HG02571 (cell line): ENCODE data around the gene CLK2.
A peak's percentile ranks its signal among the peaks of the same experiment; 100 is the strongest.
"Not testable (repeated sequence)": the region's sequence is repeated elsewhere in the genome, so short reads cannot be mapped to it uniquely, and the experiment has no call there.

Source experiments
- ATAC-seq: cut with Tn5 transposase; IDR thresholded peaks from one replicate; pipeline ENCODE4 v1.9.1; 2021; ENCODE audit warnings: mild to moderate bottlenecking, moderate library complexity; ENCODE audit not compliant: unreplicated experiment

CLK2 gene

DNA sequence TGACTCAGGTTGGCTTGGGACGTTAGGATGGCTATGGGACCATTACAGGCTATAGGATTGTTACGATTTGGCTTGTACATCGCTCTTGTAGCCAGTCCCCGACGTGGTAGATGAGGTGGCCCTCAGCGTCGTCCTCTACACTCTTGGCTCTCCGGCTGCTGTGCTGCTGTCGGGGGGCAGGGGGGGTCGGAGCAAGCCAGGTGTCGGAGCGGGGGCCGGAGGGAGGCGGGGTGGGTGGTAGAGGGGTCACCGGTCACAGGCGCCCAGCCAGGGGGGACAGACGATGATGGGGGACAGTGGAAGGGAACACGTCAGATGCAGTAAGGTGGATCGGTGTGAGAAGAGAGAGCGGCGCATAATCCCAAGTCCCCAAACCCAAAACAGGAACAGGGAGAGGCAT is 4.7 kb downstream of the CLK2 start:
- no peak for ATAC-seq

DNA sequence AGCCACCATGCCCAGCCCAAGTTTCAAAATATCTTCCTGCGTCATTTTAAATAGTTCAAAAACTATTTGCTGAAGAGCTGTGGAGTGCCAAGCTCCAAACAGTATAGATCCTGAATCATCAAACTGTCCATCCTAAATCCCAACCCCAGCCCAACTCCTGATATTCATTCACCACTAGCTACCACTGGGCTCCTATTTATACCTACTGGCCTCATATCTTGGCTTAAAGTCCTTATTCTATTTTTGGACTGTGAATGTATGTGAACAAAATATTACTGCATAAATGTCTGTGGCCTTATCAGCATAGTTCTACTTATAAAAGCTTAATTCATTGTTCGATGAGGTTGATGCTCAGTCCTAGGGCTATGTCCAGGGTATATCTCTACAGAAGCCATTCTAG is 5.9 kb downstream of the CLK2 start:
- ATAC-seq = no peak

DNA sequence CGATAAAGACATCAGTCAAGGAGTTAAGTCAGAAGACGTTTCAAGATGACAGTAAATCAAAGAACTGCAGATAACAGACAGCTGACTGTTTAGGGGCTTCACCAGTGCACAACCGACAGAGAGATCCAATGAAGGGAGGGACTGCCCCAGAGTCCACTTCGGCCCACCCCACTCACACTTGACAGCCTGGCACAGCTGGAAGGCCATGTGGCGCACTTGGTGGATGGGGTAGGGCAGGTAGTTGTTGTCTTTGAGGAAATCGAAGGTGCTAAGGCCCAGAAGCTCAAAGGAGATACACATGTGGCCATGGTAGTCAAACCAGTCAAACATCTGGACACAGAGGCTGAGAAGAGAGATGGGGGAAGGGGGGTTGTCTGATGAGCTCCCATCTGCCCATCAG is 6.8 kb downstream of the CLK2 start:
- no peak for ATAC-seq

DNA sequence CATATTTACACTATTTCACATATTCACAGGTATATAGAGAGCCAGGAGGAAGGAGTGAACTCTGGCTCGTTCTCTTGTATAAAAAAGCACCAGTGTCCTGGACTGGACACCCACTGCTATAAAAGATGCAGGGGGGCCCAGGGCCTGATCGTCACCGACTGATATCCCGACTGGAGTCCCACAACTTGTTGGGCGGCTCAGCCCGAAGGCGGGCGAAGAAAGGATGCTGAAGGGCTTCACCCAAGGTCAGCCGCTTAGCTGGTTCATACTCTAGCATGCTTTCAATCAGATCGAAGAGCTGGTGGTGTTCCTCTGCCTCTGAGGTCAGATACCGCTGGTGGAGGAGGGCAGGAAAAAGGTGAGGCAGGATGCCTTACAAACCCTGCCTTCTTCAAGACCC is 10.2 kb downstream of the CLK2 start:
- no peak for ATAC-seq

GRCh38 chr1:155261852-155262673 is 11.2 kb downstream of the CLK2 start, which contains the start of gene SCAMP3:
Gene SCAMP3, minus strand, starts transcription at chr1:155262360. Its CDS starts 209 bp downstream, at chr1:155262151.
- peak; percentile 89 for ATAC-seq

DNA sequence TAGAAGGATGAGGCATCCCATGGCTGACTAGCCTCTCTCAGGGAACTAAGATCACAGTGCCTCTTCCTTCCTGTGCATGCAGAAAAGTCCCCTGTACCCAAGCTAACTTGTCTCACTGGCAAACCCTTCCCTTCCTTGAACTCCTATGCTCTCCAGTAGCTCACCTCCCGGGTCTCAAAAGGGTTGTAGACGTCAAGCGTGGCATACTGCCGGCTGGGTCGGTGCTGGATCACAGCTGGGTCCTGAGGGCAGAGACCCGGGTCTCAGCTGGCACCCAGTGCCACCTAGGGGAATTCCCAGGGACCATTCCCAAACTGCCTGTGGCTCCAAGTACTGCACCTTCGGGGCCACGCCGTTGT is 11.8 kb downstream of the CLK2 start:
- no peak for ATAC-seq

GRCh38 chr1:155260276-155260675 is 13.0 kb downstream of the CLK2 start:
- ATAC-seq = no peak

DNA sequence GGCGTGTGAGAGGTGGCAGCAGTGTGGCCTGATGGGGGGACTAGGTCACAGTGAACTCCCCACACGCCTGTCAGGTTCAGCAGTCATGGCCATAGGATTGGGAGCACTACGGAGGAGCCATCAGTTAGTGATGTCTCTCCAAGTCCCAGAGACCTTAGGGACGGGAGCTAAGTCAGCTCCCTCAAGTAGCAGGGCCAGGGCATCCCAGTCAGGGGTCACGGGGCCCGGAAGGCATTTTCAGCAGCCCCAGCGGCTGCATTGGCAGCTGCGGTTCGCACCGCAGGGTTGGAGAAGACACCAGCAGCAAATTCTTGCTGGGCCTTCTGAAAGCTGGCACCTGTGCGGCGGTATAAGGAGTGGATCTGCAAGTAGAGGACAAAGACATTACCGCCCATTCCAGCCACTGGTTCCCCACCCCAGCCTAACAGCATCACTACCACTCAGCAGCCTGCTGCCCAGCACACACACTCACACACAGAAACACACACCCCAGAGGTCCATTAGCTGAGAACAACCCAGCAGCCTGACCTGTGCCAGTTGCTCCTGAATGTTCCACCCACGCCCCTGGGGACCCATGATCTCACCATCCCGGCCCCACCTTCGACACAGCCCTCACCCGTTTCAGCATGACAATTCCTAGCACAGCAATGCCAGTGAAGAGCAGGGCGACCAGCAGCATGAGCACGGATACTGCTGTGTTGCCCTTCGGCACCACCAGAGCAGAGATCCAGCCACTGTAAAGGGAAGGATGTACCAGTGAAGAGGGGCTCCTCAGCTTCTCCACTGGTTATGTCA is 17.0 kb downstream of the CLK2 start:
- no peak for ATAC-seq

GRCh38 chr1:155255243-155256007 is 17.9 kb downstream of the CLK2 start, which contains the start of gene ENTREP3:
Gene ENTREP3, minus strand, starts transcription at chr1:155255483. Its CDS starts 606 bp downstream, at chr1:155254877.
- no peak for ATAC-seq

- no peak for ATAC-seq
Observed at GRCh38 chr1:155254714-155255242, 18.5 kb downstream of the CLK2 start.

- ATAC-seq = no peak
Observed at GRCh38 chr1:155254228-155254713, 19.0 kb downstream of the CLK2 start.

DNA sequence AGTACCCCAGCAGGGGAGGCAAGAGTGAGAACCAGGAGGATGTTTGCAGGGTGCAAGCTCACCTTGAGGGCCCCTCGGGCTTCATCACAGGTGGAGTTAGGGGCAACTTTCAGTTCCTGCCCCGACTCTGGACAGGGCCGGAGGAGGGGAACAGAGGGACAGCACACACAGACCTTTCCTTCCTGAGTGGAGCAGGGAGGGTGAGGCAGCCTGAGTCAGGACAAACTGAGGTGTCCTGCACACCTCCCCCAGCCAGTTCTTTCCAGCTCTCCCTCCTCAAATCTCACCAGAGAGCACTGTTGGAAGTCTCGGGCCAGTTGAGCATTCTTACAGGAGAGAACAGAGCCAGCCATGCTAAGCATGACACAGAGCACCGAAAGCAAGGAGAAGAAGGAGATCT is 19.5 kb downstream of the CLK2 start:
- ATAC-seq = no peak

DNA sequence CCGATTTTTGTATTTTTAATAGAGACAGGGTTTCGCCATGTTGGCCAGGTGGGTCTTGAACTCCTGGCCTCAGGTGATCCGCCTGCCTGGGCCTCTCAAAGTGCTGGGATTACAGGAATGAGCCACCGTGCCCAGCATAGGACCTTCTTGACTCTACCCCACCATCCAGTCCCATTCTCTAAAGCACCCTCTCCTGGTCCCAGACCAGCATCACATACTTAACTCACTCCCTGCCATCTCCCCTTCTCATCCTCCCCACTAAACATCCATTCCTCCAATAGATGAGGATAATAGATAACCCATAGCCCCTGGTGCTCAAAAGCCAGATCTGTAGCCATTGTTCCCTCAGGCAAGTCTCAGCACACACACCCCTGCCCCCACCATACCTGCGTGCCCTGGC is 20.1 kb downstream of the CLK2 start:
- ATAC-seq = no peak

GRCh38 chr1:155251566-155251965 is 21.7 kb downstream of the CLK2 start:
- ATAC-seq = no peak

DNA sequence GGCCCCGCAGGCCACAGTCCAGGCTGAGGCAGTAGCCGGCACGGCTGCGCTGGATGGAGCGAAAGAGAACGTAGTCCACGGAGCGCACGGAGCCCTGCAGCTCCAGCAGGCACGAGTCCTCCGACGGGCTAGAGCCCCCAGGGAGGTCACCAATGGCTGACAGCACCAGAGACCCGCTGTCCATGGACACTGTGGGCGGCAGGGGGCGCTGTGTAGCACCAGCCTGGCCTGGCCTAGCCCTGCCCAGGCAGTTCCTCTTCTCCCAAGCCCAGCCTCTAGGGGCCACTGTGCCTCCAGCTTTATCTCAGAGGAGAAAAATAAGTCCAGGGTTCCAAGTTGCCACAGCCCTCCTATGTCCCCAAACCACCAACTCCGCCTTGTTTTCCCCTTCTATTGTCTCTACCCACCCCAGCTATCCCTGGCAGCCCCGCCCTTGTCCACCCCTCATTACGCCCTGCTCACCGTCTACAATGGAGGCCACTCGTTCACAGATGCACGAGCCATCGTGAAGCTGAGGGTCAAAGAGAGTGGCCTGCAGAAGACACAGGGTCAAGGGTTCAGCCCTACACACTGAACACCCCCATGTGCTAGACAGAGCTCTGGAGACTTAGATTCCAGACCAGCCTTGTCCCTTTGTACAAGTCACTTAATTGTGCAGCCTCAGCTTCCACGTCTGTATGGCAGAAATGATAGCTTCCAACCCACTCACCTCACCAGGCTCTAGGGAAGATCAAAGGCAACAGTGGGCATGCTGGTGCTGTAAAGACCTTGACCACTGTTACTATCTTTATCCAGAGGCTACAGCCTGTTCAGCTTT is 22.5 kb downstream of the CLK2 start:
- ATAC-seq = peak; percentile 84

GRCh38 chr1:155250246-155250632 is 23.1 kb downstream of the CLK2 start:
- ATAC-seq = no peak

DNA sequence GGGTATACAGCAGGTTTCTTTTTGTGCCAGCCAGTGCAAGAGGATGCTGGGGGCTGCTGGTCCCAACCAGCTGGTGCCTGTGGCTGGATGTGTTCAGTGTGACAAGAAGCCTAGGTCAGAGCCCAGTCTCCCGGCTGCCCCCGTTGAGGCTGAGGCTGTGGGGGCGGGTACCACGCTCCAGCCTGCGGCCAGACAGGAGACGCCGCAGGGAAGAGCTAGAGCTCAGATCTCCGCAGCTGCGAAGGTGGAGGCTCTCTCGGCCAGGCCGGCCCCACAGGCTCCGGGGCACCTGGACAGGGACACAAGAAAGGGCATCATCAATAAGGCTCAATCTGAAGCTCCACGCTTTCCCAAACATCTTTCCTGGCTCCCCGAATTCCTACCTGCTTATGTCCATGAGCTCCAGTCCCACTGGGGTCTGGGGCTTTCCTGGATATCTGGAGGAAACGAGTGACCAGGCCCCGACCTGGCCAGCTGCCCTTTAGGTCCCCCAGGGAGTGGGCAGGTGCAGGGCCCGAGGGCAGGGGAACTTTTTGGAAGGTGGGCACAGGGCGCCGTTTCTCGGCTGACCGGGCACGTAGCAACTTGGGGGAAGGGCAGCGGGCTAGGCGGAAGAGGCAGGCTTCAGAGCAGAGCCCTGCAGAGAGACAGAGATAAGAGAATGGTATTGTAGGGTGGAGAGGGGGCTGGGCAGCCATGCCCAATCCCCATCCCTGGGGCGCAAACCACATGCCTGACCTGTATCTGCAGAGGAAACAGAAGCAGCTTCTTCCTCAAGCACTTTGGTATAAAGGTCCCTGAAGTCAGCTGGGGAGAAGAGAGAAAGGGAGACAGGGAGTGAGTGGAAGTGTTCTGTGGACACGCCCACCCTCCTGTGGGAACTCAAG is 25.4 kb downstream of the CLK2 start:
- ATAC-seq = no peak

DNA sequence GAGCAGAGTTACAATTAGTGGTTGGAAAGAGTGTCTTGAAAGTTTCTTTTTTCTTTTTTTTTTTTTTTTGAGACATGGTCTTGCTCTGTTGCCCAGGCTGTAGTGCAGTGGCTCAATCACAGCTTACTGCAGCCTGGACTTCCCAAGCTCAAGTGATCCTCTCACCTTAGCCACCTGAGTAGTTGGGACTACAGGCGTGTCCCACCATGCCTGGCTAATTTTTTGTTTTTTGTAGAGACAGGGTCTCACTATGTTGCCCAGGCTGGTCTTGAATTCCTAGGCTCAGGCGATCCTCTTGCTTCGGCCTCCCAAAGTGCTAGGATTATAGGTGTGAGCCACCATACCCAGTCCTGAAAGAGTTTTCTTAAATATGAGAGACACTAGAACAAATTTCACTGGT is 26.5 kb downstream of the CLK2 start:
- ATAC-seq = not testable (repeated sequence)

DNA sequence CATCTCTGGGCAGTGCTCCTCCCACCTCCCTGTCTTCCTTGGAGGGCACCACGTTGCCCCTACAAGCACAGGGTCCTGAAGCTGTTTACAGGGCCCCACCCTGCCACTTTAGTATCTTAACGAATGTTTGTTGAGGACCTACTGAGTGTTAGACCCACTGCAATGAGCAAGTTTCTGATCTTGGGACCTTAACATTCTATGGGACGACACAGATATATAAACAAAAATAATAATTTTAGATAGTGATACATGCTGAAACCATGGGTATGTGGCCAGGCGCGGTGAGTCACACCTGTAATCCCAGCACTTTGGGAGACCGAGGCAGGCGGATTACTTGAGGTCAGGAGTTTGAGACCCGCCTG is 28.2 kb downstream of the CLK2 start:
- ATAC-seq = no peak
